ENCODE data around the gene ERAL1.
"Not testable (repeated sequence)": the region's sequence is repeated elsewhere in the genome, so short reads cannot be mapped to it uniquely, and the experiment has no call there.

The ERAL1 gene

DNA sequence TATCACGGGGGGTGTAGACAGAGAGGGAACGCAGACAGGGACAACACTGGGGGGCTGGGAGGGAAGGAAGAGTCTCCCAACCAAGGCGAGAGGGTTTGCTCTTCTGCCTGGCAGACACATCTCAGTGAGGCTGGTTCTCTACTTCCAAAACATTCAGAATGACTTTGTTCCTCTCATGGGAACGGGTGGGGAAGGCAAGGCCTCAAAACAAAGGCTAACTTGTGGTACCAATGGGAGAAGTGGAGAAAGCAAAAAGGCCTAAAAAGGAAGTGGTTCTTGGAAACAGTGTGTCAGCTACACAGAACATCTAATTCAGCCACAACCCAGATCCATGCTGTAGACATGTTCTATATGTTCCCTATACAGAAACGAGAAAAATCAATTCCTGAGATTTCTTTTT lies 35.2 kb downstream of the ERAL1 start:
- Histone ChIP-seq H3K4me1 (ENCODE audit: insufficient read depth, low read length) (peaks cover 20% of the 10 kb centered on the region), H3K36me3 (ENCODE audit: insufficient read depth, low read length) (peaks cover 15% of the 10 kb centered on the region), H2AFZ (ENCODE audit: low read depth, low read length) (no peak overlapping the region), H3K4me3 (ENCODE audit: low read length) (no peak overlapping the region), H3K9me3 (ENCODE audit: low read length) (no peaks in the 10 kb centered on the region), H3K27me3 (ENCODE audit: insufficient read depth, low read length) (no peaks in the 10 kb centered on the region)

DNA sequence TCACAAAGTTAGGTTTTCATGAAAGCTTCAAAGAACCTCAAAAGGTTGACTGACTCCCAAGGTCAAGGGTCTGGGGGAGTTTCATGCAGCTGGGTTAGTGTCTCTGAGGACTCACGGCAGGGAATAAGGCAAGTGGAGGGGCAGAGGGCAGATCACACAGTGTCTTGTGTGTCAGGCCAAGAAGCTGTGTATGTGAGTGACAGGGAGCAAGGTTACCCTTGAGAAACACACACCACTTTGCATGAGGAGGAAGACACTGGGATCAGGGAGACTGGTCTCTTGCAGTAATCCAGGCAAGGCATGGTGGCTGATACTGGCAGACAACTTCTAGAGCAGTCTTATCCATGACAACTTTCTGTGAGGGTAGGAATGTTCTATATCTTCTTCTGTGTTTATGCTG lies 36.4 kb downstream of the ERAL1 start:
- no peaks in the 10 kb centered on the region for H3K9me3 ChIP-seq (ENCODE audit: low read length)
- no peaks in the 10 kb centered on the region for H3K27me3 ChIP-seq (ENCODE audit: insufficient read depth, low read length)
- no peak overlapping the region for H3K4me3 ChIP-seq (ENCODE audit: low read length)
- peaks cover 5% of the 10 kb centered on the region for H3K36me3 ChIP-seq (ENCODE audit: insufficient read depth, low read length)
- no peak overlapping the region for H2AFZ ChIP-seq (ENCODE audit: low read depth, low read length)
- H3K4me1 ChIP-seq (ENCODE audit: insufficient read depth, low read length), result peaks cover 26% of the 10 kb centered on the region

DNA sequence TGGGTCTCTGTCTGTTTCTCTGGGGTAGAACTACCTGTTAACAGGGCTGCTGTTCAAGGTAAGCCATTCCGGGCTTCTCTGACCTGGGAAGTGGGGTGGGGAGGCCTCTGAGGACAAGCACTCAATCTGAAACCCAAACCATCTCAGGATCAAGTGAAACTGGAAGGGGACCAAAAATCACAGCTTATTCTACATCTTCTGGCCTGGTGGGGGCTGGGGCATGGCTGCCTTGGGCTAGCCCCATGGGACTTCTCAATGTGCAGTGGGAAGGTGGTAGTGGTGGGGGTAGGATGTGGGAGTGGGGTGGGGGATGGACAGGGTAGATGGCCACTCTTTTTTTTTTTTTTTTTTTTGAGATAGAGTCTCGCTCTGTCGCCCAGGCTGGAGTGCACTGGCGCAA lies 37.2 kb downstream of the ERAL1 start:
- H2AFZ ChIP-seq (ENCODE audit: low read depth, low read length), result no peak overlapping the region
- H3K9me3 ChIP-seq (ENCODE audit: low read length), result no peaks in the 10 kb centered on the region
- H3K36me3 ChIP-seq (ENCODE audit: insufficient read depth, low read length), result peaks cover 5% of the 10 kb centered on the region
- H3K4me3 ChIP-seq (ENCODE audit: low read length), result no peak overlapping the region
- H3K4me1 ChIP-seq (ENCODE audit: insufficient read depth, low read length), result peaks cover 32% of the 10 kb centered on the region
- H3K27me3 ChIP-seq (ENCODE audit: insufficient read depth, low read length), result no peaks in the 10 kb centered on the region

DNA sequence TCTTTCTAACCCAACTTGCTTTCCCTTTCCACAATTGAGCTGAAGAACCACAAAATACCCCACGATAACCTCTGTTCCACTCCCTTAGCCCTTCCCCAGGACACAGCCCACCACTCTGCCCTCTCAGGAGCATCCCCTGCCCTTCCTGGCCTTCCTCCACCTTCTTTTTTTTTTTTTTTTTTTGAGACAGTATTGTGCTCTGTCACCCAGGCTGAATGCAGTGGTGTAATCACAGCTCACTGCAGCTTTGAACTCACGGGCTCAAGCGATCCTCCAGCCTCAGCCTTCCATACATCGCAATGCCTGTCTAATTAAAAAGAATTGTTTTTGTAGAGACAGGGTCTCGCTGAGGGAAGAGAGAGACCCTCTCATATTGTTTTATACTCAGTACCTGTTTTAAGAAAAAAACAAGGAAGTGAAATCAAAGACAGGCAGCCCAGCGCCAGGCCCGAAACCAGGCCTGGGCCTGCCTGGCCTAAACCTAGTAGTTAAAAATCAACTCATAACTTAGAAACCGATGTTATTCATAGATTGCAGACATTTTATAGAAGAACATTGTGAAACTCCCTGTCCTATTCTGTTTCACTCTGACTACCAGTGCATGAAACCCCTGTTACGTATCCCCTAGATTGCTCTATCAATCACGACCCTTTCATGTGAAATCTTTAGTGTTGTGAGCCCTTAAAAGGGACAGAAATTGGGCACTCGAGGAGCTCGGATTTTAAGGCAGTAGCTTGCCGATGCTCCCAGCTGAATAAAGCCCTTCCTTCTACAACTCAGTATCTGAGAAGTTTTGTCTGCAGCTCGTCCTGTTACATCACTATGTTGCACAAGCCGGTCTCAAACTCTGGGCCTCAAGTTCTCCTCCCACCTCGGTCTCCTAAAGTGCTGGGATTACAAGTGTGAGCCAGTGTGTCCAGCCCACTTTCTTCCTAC lies 38.7 kb downstream of the ERAL1 start:
- not testable (repeated sequence) for H2AFZ ChIP-seq (ENCODE audit: low read depth, low read length); H3K36me3 ChIP-seq (ENCODE audit: insufficient read depth, low read length); H3K9me3 ChIP-seq (ENCODE audit: low read length); H3K4me3 ChIP-seq (ENCODE audit: low read length); H3K27me3 ChIP-seq (ENCODE audit: insufficient read depth, low read length)
- peaks cover 31% of the 10 kb centered on the region for H3K4me1 ChIP-seq (ENCODE audit: insufficient read depth, low read length)

DNA sequence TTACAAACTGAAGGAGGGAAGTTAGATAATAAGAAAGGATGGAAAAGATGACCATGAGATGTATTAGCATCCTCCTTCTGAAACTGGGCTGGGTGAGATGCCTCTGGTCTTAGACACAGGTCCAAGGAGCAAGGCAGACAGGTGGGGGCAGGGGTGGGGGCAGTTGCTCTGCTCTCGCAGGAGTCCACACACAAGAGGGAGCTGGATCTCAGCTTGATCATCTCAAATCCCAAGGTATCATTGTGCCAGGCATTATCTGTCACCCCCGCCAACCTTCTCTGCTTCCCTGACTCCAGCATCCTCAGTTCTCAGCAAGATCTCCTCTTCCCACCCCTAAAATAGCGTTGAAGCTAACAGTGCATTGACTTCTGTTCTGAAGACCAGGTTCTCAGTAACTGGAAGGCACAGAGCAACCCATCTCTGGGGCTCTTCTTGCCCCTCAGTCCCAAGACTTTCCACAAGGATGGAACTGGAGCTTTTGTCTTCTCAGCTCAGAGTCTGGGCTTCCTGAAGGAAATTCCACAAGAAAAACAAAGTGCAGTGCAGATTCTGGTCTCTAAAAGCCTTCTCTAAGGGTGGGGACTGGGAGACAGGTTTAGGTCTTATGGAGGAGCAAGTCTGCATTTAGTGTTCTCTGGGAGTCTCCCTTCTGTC lies 41.1 kb downstream of the ERAL1 start:
- H3K9me3 ChIP-seq (ENCODE audit: low read length), result no peaks in the 10 kb centered on the region
- peaks cover 27% of the 10 kb centered on the region for H3K4me1 ChIP-seq (ENCODE audit: insufficient read depth, low read length)
- peaks cover 7% of the 10 kb centered on the region for H3K36me3 ChIP-seq (ENCODE audit: insufficient read depth, low read length)
- H3K4me3 ChIP-seq (ENCODE audit: low read length), result peak overlapping the region; percentile 95
- H3K27me3 ChIP-seq (ENCODE audit: insufficient read depth, low read length), result no peaks in the 10 kb centered on the region
- no peak overlapping the region for H2AFZ ChIP-seq (ENCODE audit: low read depth, low read length)

DNA sequence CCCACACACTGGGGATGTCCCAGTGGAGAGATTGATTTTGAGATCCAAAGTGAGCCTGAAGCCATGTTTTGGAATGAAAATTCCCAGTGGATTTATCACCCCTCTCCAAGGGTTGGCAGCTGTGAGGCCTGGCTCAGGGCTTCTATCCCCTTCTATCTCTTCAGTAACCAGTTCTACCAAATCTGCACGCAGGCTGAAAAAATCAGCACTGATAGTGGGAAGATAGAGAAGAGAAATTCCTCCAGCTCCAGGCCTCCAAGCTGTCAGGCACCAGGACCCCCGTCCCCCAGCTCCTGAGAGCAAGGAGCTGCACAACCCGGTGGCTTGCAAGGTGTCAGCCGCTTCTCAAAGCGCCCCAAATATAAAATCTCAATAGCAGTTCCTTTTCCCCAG lies 41.7 kb downstream of the ERAL1 start:
- H3K9me3 ChIP-seq (ENCODE audit: low read length), result no peaks in the 10 kb centered on the region
- H3K4me1 ChIP-seq (ENCODE audit: insufficient read depth, low read length), result peaks cover 25% of the 10 kb centered on the region
- H3K27me3 ChIP-seq (ENCODE audit: insufficient read depth, low read length), result no peaks in the 10 kb centered on the region
- H2AFZ ChIP-seq (ENCODE audit: low read depth, low read length), result no peak overlapping the region
- H3K4me3 ChIP-seq (ENCODE audit: low read length), result peak overlapping the region; percentile 95
- peaks cover 9% of the 10 kb centered on the region for H3K36me3 ChIP-seq (ENCODE audit: insufficient read depth, low read length)

DNA sequence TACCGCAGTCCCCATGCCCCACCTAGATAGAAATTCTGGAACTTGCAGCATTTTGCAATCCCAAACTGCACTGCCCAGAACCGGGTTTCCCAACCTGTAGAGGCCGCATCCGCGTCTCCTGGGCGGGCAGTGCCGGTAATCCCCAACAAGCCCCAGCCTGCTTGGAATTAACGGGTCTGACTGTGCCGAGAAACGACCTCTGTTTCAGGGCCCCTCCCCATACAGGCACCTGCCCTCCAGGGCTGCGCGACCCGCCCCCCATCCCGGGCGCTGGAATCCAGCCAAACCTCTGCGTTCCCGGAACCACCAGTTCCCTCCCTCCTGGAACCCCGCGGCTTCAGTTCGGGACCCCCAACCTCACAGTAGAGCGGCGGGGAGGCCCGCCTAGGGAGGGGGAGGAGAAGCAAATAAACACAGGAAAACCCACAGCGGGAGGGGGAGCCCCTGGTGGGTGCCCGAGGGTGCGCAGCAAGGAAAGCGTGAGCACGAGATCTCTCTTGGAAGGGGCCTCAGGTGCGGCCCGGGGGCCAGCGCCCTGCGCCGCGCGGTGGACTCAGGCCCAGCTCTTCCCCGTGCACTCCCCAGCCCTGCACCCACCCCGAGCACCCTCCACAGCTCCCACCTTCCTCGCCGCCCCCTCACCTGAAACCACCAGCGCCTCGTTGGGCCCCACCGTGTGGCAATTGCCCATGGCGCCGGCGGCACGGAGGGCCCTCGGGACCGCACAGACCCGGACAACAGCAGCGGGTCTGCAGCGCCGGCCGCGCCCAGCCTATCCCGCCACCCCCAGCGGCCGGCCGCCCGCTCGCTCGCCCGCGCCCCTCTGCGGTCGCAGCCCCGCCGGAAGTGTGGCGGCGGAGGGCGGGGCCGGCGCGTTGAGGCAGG lies 42.3 kb downstream of the ERAL1 start, which contains the start of gene FLOT2:
Gene FLOT2, minus strand, starts transcription at position 850 of the 885 bp plus-strand sequence. Its CDS starts 159 bp downstream, at position 691.
- H3K27me3 ChIP-seq (ENCODE audit: insufficient read depth, low read length), result no peaks in the 10 kb centered on the region
- H3K4me3 ChIP-seq (ENCODE audit: low read length), result peak within 1 kb of the TSS; percentile 95
- peaks cover 23% of the 10 kb centered on the region for H3K4me1 ChIP-seq (ENCODE audit: insufficient read depth, low read length)
- no peaks in the 10 kb centered on the region for H3K9me3 ChIP-seq (ENCODE audit: low read length)
- H3K36me3 ChIP-seq (ENCODE audit: insufficient read depth, low read length), result peaks cover 9% of the 10 kb centered on the region
- H2AFZ ChIP-seq (ENCODE audit: low read depth, low read length), result peak within 1 kb of the TSS; percentile 42

DNA sequence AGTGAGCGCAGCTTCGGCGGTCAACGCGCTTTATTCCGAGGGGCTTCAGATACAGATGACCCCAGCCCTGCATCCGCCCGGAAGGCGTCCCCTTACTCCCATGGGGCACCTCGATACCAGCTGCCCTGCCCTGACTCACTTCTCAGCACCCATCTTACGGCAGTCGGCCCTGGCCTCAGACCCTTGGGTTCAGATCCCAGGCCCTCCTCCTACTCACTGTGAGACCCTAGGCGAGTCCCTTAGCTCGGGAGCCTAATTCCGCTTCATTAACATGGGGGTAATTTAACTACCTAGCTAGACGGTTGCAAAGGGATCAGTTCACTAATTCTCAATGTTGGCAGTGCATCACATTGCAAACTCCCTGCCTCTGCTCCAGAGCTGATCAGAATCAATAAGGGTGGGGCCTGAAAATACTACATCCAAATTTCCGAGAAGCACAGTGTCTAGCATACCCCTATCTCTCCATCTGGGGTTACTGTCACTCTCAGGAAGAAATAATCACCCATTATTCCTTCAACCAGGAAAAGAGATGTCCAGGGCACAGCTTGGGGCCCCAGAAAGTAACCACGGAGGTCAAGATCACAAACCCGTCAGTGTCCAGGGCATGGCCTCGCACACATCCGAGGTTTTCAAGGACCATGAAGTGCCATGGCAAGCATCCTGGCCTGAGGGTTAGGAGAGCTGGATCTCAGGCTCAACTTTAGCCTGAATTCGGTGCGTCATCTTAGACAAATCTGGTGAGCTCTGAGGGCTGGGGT lies 43.1 kb downstream of the ERAL1 start:
- no peaks in the 10 kb centered on the region for H3K27me3 ChIP-seq (ENCODE audit: insufficient read depth, low read length)
- H3K9me3 ChIP-seq (ENCODE audit: low read length), result no peaks in the 10 kb centered on the region
- peak overlapping the region; percentile 42 for H2AFZ ChIP-seq (ENCODE audit: low read depth, low read length)
- peaks cover 7% of the 10 kb centered on the region for H3K36me3 ChIP-seq (ENCODE audit: insufficient read depth, low read length)
- peaks cover 23% of the 10 kb centered on the region for H3K4me1 ChIP-seq (ENCODE audit: insufficient read depth, low read length)
- peak overlapping the region; percentile 95 for H3K4me3 ChIP-seq (ENCODE audit: low read length)

DNA sequence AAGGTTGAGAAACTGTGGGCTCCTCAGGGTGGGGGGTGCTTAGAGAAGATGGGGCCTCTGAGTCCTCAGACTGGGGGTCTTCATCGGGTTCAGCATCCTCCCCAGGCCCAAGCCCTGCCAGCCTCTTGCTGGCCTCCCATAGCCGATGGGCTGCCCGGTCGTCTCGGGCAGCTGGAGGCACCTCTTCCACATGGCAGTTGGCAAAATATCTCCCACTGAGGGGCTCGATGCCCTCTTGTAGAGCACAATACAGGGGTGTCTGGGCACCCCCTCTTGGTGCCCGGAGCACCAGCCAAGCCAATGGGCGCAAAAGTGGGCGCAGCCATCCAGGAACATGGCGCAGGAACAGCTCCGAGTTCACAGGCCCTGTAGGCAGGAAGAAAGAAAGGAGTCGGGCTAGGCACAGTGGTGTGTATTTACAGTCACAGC lies 43.7 kb downstream of the ERAL1 start:
- H3K9me3 ChIP-seq (ENCODE audit: low read length), result no peaks in the 10 kb centered on the region
- H3K4me1 ChIP-seq (ENCODE audit: insufficient read depth, low read length), result peaks cover 23% of the 10 kb centered on the region
- peaks cover 7% of the 10 kb centered on the region for H3K36me3 ChIP-seq (ENCODE audit: insufficient read depth, low read length)
- H3K27me3 ChIP-seq (ENCODE audit: insufficient read depth, low read length), result no peaks in the 10 kb centered on the region
- H3K4me3 ChIP-seq (ENCODE audit: low read length), result no peak overlapping the region
- no peak overlapping the region for H2AFZ ChIP-seq (ENCODE audit: low read depth, low read length)

DNA sequence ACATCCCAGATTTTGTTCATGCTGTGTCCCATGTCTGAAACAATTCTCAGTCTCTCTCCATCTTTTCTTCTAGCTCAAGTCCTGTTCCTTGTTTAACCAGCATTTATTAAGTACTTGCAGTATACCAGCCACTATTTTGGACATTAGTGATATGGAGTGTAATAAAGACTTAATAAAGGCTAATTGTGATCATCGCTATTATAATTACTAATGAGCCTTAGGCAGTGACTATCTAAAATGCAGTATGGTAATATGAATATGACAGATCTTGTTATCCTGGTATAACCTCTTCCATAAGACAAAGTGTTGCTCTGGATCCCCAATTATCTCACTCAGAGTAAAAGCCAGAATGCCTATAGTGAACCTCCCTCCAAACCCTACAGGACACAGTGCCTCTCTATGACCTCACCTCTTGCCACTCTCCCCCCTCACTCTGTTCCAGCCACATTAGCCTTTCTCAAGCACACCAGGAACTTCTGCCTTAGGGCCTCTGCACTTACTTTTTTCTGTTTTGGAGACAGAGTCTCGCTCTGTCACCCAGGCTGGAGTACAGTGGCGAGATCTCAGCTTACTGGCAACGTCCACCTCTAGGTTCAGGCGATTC lies 44.5 kb downstream of the ERAL1 start:
- no peaks in the 10 kb centered on the region for H3K27me3 ChIP-seq (ENCODE audit: insufficient read depth, low read length)
- H2AFZ ChIP-seq (ENCODE audit: low read depth, low read length), result no peak overlapping the region
- peaks cover 7% of the 10 kb centered on the region for H3K36me3 ChIP-seq (ENCODE audit: insufficient read depth, low read length)
- peaks cover 23% of the 10 kb centered on the region for H3K4me1 ChIP-seq (ENCODE audit: insufficient read depth, low read length)
- no peaks in the 10 kb centered on the region for H3K9me3 ChIP-seq (ENCODE audit: low read length)
- no peak overlapping the region for H3K4me3 ChIP-seq (ENCODE audit: low read length)

DNA sequence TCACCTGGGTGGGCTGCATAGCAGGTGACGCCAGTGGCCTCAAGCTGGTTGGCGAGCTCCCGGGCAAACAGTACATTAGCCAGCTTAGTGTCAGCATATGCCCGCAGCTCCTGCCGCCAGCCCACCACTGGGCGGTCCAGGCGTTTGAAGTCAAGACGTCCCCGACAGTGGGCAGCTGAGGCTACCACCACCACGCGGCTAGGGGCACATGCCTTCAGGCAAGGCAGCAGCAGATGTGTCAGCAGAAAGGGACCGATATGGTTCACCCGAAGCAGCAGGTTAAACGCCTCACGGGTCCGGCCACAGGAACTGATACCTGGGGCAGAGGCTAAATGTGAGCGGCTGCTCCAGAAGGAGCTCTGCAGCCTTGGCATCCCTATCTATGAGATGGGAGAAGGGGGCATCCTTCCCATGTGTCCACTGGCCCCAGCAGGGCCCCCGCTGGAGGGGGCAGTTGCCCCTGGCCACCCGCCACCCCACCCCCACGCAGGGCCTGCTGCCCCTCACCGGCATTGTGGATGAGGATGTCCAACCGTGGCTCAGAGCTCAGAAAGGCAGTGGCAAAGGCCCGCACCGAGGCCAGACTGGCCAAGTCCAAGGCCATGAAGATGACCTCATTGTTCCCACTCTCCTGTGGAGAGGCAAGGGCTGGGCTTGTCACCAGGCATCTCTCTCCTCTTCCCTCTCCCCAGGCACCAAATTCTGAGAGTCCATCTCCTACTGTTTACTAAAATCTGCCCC lies 46.3 kb downstream of the ERAL1 start:
- Histone ChIP-seq H3K27me3 (ENCODE audit: insufficient read depth, low read length) (no peaks in the 10 kb centered on the region), H3K4me1 (ENCODE audit: insufficient read depth, low read length) (peaks cover 17% of the 10 kb centered on the region), H2AFZ (ENCODE audit: low read depth, low read length) (no peak overlapping the region), H3K36me3 (ENCODE audit: insufficient read depth, low read length) (peaks cover 12% of the 10 kb centered on the region), H3K4me3 (ENCODE audit: low read length) (peak overlapping the region; percentile 55), H3K9me3 (ENCODE audit: low read length) (no peaks in the 10 kb centered on the region)

Data from neuron (in vitro differentiated cells).